CD4-positive, alpha-beta T cell (primary cell): ENCODE measurements around the gene SCUBE1. TPM values are rescaled to one million over a fixed set of nuclear protein-coding genes. Genes with fewer than 3 reads are reported as not detected.

Experiments
- ATAC-seq: fragments of 200-7000 bp; cut with Tn5 transposase; one replicate; pipeline ENCODE4 v1.10.0; 2022; ENCODE audit warnings: mild to moderate bottlenecking; ENCODE audit not compliant: poor library complexity
- CTCF ChIA-PET: fragments of 350-600 bp; sonication (Branson Sonifier 250); formaldehyde crosslinking; loops from one replicate; lab custom pipeline; 2021; ENCODE audit warnings: antibody characterized with exemption, inconsistent platforms; lab: Charles Lee
- POLR2A ChIA-PET: fragments of 350-600 bp; sonication (Branson Sonifier 250); formaldehyde crosslinking; loops from one replicate; lab custom pipeline; 2021; ENCODE audit warnings: antibody characterized with exemption, inconsistent platforms; lab: Charles Lee
- DNase-seq, 14 experiments: peaks; one replicate each; pipeline ENCODE4 v3.0.0-alpha.2; 2013 to 2020; ENCODE audit warnings: mixed read lengths in 2 of 14
- H3K27ac ChIP-seq, 2 donors: one replicate each; pipeline versions ENCODE4 v1.5.1 to v1.7.0; 2013; ENCODE audit warnings: low read length in 2 of 2, low read depth in 1 of 2, mild to moderate bottlenecking in 1 of 2
- H3K27me3 ChIP-seq, 2 experiments: 1 replicate in 1 of 2; 2 replicates in 1 of 2; pipeline versions ENCODE4 v1.6.1 to v1.7.0; 2013; ENCODE audit warnings: low read length in 2 of 2, control low read depth in 1 of 2, mild to moderate bottlenecking in 1 of 2, moderate library complexity in 1 of 2; ENCODE audit not compliant: insufficient read depth in 2 of 2, control insufficient read depth in 1 of 2
- H3K36me3 ChIP-seq: one replicate; pipeline ENCODE4 v1.6.1; 2013; ENCODE audit warnings: low read length, control low read depth; ENCODE audit not compliant: insufficient read depth
- H3K4me1 ChIP-seq: one replicate; pipeline ENCODE4 v1.6.1; 2013; ENCODE audit warnings: low read length, control low read depth; ENCODE audit not compliant: insufficient read depth
- H3K4me3 ChIP-seq: one replicate; pipeline ENCODE4 v1.5.1; 2013; ENCODE audit warnings: mild to moderate bottlenecking, low read length, moderate library complexity
- H3K9me3 ChIP-seq, 2 experiments: 1 replicate in 1 of 2; 2 replicates in 1 of 2; pipeline versions ENCODE4 v1.6.1 to v1.7.0; 2013; ENCODE audit warnings: low read length in 2 of 2, mild to moderate bottlenecking in 2 of 2, control low read depth in 1 of 2, moderate library complexity in 1 of 2; ENCODE audit not compliant: control insufficient read depth in 1 of 2, insufficient read depth in 1 of 2
- H3K27ac Mint-ChIP-seq: one replicate; pipeline ENCODE4 v1.8.0; 2020; ENCODE audit warnings: mixed read lengths
- H3K27me3 Mint-ChIP-seq: one replicate; pipeline ENCODE4 v1.8.0; 2021; ENCODE audit warnings: mixed read lengths
- H3K36me3 Mint-ChIP-seq: one replicate; pipeline ENCODE4 v1.8.0; 2021; ENCODE audit warnings: low read depth, mixed read lengths
- H3K4me1 Mint-ChIP-seq: one replicate; pipeline ENCODE4 v1.8.0; 2021; ENCODE audit warnings: low read depth, mixed read lengths
- H3K4me3 Mint-ChIP-seq: one replicate; pipeline ENCODE4 v1.8.0; 2020; ENCODE audit warnings: mild to moderate bottlenecking, mixed read lengths
- H3K9me3 Mint-ChIP-seq: one replicate; pipeline ENCODE4 v1.8.0; 2020; ENCODE audit warnings: mixed read lengths
- intact Hi-C, 2 experiments: fragments of 100-400 bp; cut with DNase I in 1 of 2; cut with micrococcal nuclease in 1 of 2; formaldehyde crosslinking; loops; one replicate each; pipeline versions ENCODE4 v1.15.1 to v1.9.0; 2023 to 2025; cut with DNase I, micrococcal nuclease
- total RNA-seq, 174 experiments: library from RNA in 2 of 174; stranded (reverse) in 2 of 174; gene quantifications; one replicate each; pipeline ENCODE4 v1.2.3 and lab custom pipeline; 2021 to 2026
- TF ChIP-seq, protein P1 (sequence below): fragments of 200-600 bp; IDR thresholded peaks from one replicate; pipeline ENCODE4 v1.8.0; 2022; ENCODE audit warnings: antibody characterized with exemption, mild to moderate bottlenecking

The SCUBE1 gene
- total RNA-seq, 2 experiments from 2014 or later = not detected

- intact Hi-C loops = no loop called here
- no peak overlapping the region for H3K27ac Mint-ChIP-seq
- ChIA-PET POLR2A (no interaction called here), CTCF (no interaction called here)
- H3K36me3 Mint-ChIP-seq = peaks cover 18% of the 10 kb centered on the region
- H3K9me3 Mint-ChIP-seq = no peaks in the 10 kb centered on the region
- TF ChIP-seq, protein P1, sequence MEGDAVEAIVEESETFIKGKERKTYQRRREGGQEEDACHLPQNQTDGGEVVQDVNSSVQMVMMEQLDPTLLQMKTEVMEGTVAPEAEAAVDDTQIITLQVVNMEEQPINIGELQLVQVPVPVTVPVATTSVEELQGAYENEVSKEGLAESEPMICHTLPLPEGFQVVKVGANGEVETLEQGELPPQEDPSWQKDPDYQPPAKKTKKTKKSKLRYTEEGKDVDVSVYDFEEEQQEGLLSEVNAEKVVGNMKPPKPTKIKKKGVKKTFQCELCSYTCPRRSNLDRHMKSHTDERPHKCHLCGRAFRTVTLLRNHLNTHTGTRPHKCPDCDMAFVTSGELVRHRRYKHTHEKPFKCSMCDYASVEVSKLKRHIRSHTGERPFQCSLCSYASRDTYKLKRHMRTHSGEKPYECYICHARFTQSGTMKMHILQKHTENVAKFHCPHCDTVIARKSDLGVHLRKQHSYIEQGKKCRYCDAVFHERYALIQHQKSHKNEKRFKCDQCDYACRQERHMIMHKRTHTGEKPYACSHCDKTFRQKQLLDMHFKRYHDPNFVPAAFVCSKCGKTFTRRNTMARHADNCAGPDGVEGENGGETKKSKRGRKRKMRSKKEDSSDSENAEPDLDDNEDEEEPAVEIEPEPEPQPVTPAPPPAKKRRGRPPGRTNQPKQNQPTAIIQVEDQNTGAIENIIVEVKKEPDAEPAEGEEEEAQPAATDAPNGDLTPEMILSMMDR = no peak
- no peaks in the 10 kb centered on the region for H3K27me3 Mint-ChIP-seq
- DNase-seq (no peak), ATAC-seq (no peak)
- H3K27me3 ChIP-seq = no peaks in the 10 kb centered on the region
- no peaks in the 10 kb centered on the region for H3K9me3 ChIP-seq
- H3K4me1 ChIP-seq = peaks cover 2% of the 10 kb centered on the region
- H3K4me1 Mint-ChIP-seq = no peaks in the 10 kb centered on the region
- H3K27ac ChIP-seq = no peak overlapping the region
- H3K36me3 ChIP-seq = peaks cover 24% of the 10 kb centered on the region
- no peak overlapping the region for H3K4me3 ChIP-seq
- H3K4me3 Mint-ChIP-seq = no peak overlapping the region
Observed at GRCh38 chr22:43166132-43166930, 176.8 kb downstream of the SCUBE1 start.

DNA sequence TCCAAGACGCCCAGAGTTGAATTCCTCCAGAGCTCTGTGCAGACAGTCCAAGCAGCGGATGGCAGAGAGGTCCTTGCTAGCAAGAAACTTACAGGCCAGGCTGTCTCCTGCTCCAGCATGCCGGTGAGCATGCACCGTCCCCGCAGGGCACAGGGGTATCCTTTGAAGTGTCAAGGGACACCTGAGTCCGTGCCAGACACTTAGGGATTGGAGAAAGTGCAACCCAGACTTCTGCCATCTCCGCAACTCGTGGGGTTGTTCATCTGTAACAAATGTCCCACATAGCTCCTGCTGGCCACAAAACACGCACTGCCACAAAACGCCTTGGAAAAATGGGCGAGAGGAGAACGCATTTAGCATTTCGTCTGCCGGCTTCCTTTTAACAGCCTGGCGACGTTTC, 178.5 kb downstream of the SCUBE1 start:
- Histone ChIP-seq H3K9me3 (no peaks in the 10 kb centered on the region), H3K4me3 (no peak overlapping the region), H3K4me1 (no peaks in the 10 kb centered on the region), H3K27ac (no peak overlapping the region), H3K36me3 (peaks cover 16% of the 10 kb centered on the region), H3K27me3 (no peaks in the 10 kb centered on the region)
- intact Hi-C loops = no loop called here
- Mint-ChIP-seq H3K4me1 (no peaks in the 10 kb centered on the region), H3K27me3 (no peaks in the 10 kb centered on the region), H3K4me3 (no peak overlapping the region), H3K9me3 (no peaks in the 10 kb centered on the region), H3K27ac (no peak overlapping the region), H3K36me3 (peaks cover 17% of the 10 kb centered on the region)
- CTCF ChIA-PET = no interaction called here
- TF ChIP-seq, protein P1 = no peak
- ATAC-seq (no peak), DNase-seq (no peak)
- POLR2A ChIA-PET = no interaction called here

GRCh38 chr22:43163241-43163795, 179.9 kb downstream of the SCUBE1 start:
- TF ChIP-seq, protein P1 = no peak
- Mint-ChIP-seq H3K27me3 (no peaks in the 10 kb centered on the region), H3K36me3 (peaks cover 12% of the 10 kb centered on the region), H3K4me3 (no peak overlapping the region), H3K4me1 (no peaks in the 10 kb centered on the region), H3K9me3 (no peaks in the 10 kb centered on the region), H3K27ac (no peak overlapping the region)
- Histone ChIP-seq H3K36me3 (peaks cover 15% of the 10 kb centered on the region), H3K4me3 (no peak overlapping the region), H3K27ac (no peak overlapping the region), H3K4me1 (peaks cover under 1% of the 10 kb centered on the region), H3K27me3 (no peaks in the 10 kb centered on the region), H3K9me3 (no peaks in the 10 kb centered on the region)
- ATAC-seq = no peak
- ChIA-PET POLR2A (no interaction called here), CTCF (no interaction called here)
- no peak for DNase-seq
- intact Hi-C loops = no loop called here
